SKM-1 (cell line): ENCODE results near the gene BPIFB6.

Source experiments
- DNase-seq: peaks from one replicate; lab custom pipeline; 2025; ENCODE audit not compliant: unreplicated experiment; lab: John Stamatoyannopoulos, UW

BPIFB6 gene

DNA sequence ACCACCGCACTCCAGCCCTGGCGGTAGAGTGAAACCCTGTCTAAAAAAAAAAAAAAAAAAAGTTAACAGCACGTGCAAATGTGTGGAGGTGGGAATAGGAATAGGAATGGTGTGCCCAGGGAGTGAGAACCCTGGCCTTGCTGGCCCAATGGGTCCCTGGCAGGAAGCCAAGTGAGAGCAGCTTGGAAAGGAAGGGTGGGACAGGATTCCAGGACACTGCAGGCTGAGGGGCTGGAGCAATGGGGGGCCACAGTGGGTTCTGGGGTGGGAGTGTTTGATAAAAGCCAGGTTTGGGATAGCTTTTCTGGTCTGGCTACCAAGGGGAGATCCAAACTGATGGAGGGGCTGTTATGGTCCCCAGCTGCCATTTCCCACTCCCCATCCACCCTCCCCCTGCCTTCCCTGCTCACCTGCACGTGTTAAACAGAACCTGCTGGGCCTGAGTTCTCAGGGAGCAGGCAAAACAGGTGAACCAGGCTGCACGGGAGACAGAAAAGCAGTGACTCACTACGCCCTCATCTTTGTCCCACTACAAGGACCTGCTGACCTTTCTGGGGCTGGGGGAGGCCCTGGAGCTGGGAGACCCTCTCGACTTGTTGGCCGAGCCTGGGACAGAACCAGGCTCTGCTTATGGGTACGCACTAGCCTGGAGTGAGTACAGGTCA lies 30.5 kb upstream of the BPIFB6 start:
- no peak for DNase-seq

DNA sequence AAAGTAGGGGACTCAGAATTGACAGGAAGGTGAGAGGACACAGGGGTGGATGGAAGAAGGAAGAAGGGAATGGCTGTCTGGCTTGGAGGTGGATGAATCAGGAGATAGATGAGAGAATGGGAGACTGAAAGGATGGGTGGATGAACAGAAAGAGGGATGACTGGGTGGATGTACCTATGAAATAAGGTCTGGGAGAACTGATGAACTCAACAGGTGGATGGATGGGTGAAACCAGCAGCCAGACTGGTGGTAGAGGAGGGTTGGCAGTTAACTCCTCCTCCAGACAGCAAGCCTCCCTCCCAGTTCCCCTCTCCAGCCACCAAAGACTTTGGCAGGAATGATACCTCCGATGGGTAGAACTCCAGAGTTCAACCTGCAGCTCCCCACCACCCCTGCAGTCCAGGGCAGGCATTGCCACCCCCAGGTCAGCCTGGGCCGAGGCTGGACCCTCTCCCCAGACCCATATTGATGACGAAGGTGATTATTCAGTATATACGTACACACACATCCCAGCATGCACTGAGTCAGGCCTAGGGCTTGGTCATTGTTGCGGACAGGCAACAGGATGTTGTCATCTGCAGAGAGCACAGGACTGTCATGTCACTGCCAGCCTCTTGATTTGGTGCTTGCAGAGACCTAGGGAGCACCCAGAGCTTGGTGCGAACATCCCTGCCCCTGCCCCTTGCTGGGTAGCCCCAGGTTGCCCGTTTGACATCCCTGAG lies 29.2 kb upstream of the BPIFB6 start:
- no peak for DNase-seq

DNA sequence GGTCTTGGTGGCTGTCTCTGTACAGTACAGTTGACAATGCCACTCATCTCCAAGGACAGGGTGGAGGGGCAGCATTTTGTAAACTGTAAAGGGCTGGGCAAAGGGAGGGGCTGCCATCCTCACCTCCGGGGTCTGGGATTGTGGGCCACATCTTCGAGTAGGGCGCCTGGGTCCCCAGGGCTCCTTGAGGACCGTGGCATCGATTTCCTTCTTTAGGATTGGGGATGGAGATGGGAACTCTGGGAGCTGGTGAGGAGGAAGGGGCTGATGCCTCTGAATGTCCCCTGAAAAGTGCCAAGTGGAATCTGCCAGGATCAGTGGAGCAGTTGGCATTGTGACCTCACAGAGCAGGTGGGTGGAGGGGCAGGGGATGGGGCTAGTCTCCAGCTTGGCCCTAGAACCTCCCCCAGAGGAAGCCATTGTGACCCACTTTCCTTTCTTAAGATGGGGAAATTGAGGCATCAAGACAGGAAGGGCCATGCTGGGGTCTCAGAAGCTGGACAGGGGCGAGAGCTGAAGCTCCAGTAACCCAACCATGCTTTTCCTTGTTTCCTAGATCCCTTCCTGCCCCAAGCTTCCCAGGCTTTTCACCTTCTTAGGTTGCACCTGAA lies 27.2 kb upstream of the BPIFB6 start, which contains the start of gene SUN5:
SUN5 (minus strand) TSS at position 293 of the 611 bp plus-strand sequence; CDS start at position 200, 93 bp downstream.
- no peak for DNase-seq

DNA sequence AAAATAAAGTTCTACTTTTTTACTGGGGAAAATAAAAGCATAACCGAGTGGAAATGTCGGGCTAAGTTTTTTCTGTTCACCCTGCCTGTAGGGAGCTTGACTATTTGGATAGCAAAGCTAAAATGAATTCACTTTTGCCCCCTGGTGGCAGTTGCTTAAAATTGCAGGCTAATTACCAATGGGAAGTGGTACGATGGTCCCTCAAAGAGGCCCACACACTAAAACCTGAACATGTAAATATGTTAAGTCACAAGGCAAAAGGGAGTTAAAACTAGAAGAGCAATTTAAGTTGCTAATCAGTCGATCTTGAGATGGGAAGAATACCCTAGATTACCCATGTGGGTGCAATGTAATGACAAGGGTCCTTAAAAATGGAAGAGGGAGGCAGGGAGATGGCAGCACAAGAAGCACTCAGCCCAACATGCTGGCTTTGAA lies 26.3 kb upstream of the BPIFB6 start:
- no peak for DNase-seq

DNA sequence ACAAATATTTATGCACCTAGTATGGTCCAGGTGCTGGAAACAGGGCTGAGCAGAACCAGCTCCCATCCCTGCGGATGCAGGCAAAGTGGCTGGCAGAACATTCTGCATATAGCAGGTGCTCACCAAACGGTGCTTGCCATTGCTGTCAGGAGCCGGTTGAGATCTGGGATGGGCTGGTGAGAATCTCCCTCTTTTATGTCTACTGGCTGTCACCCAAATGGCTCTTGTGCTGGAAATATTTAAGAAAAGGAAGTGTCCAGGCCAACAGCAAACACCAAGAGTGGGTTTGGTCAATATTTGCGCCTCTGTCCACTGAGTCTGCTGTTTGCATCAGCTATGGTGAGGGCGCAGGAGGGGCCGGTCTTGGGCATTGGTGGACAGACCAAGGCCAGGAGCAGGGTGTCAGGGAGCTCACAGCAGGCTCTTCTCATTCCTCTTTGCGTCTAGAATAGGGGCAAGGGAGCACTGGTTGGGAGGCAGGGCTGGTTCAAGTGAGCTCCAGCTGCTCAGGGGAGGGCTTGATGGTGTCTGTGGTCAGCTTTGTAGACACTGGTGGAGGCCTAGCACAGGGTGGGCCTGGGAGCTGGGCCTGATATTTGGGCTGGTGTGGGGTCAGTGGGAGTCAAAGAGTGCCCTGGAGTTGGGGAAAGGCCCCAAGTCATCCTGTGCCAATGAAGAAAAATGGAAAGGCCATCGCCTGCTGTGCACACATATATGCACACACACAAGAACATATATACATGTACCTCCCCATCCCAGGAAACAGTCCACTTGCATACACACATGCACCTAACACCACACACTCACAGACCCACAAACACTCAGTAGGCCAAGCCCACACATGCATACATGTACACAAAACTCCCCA lies 25.3 kb upstream of the BPIFB6 start:
- no peak for DNase-seq

DNA sequence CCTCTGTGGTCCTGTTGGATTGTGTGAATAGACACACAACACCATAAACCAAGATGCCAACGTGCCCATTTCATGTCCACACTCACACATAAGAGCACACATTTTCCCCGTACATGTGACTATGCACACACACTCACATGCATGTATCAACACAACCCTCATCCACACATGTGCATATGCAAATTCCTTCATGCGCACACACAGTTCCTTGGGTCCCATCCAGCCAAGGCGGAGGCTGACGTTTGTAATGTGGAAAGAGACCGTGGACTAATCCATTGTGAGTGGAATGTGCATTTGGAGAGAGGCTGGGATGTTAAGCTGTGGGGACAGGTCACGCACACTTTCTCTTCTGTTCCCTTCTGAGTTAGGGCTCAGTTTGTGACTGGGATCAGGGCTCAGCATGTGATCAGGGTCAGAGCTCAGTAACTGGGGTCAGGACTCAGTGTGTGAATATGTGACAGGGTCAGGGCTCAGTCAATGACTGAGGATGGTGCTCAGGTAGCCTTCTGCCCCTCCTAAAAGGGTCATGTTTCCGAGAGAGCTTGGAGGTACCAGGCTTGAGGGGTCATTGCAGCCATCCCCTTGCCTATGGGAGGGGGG lies 24.6 kb upstream of the BPIFB6 start:
- DNase-seq = no peak

DNA sequence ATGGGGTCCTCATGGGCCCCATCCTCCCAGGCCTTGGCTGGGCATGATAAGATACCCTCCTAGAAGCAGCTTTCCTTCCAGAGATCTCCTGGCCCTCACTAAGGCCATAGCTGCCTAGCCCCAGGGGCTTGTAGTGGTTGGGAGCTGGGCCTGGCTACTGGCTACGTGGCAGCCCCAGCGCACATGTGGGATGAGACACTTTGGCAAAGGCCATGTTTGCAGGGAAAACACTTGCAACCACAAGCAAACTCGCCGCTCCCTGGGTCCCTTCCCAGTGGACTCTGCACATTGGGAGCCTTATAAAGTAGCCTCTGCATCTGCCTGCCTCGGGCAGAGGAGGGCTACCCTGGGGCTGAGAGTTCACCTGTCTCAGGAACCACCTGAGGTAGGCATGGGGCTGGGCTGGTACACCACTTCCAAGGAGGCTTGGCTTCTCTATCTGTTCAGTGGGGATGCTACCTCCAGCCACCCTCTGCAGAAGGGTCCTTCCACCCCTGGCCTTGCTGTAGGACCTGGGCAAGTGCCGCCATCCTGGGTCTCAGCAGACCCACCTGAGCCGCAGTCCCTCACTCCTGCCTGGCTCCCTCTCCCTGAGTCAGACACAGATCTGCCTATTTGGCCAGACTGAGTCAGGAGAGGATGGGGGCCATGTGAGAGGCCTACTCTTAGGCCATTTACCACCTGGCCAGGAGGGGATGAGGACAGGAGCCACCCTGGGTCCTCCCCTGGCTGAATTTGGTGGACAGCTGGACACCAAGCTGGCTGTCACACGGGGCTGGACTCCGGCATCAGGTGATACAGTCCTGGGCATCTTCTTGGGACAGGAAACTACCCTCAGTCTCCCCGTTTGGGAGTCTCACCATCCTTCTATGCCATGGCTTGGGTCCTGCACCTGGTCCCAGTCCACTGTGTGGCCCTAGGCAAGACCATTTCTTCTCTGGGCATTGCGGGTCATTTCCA lies 23.8 kb upstream of the BPIFB6 start, which contains the start of gene BPIFB2:
BPIFB2 (plus strand) TSS at position 329 of the 960 bp plus-strand sequence. CDS start 871 bp downstream, outside the sequence.
- no peak for DNase-seq

DNA sequence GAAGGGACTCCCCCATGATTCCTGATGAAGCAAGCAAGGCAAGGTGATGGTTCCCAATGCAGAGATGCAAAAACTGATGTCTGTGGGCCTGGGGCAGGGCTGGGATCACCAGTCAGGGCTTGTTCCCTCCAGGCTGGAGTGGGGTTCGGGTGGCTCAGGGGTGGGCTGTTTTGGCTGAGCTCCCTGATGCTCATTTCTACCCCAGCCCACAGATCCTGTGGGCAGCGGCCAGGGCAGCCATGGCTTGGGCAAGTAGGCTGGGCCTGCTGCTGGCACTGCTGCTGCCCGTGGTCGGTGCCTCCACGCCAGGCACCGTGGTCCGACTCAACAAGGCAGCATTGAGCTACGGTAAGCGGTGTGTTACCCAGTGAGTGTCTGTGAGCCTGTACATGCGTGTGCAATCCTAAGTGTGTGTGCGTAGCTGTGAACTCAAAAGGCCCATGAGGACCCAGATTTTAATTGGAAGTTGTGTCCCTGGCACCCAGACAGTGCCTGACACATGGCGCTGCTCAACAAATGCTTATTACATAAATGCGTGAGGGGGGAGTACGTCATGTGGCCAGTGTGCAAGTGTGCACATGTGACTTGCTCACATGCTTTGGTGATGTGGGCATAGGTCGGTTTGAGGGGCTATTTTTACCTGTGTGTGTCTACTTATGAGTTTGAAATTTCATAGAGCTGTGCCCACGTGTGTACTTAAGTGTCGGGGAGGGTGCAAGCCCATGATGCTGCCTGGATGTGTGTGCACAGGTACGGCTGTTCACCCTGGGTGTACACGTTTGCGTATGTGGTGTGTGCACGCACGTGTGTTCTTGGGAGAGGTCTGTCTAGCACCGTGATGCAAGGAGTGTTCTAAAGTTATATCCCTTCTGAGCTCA lies 22.9 kb upstream of the BPIFB6 start:
- DNase-seq = no peak

DNA sequence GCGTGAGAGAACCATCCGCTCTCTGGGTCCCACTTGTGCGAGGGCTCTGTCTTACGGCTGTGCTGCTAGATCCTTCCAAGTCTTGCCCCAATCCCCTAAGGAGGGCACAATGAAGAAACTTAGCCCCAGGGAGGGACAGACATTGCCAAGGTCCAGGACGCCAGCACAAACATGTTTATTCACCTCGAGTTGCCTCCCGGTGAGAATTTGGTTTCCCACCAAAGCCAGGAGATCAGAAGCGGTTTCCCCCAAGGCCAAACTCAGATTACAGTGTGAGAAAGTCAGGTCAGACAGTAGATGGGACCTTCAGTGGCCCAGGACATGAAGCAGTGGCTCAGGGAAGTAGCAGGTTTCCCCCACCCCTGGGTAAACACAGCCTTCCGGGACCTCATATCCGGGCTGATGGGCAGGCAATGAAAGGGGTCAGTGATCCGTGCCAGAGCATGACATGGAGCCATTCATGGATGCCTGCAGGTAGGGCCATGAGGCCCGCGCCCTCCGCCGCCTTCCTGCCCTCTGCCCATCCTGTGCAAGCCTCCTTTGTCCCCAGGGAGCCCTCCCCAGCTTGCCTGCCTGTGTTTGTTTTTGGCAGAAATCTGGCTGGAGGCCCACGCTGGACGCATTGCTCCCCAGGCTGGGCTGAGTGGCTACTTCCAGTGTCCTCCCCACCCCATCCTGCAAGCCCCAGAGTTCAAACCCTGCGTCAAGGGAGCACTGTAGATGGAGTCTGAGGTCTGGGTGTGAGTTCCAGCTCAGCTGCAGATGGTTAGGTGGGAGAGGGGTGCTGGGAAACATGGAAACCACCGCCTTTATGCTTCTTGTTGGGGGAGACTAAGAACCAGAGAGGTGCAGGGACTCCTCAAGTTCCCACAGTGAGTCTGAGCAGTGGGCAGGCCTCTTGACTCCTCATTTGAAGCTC lies 22.0 kb upstream of the BPIFB6 start:
- no peak for DNase-seq

DNA sequence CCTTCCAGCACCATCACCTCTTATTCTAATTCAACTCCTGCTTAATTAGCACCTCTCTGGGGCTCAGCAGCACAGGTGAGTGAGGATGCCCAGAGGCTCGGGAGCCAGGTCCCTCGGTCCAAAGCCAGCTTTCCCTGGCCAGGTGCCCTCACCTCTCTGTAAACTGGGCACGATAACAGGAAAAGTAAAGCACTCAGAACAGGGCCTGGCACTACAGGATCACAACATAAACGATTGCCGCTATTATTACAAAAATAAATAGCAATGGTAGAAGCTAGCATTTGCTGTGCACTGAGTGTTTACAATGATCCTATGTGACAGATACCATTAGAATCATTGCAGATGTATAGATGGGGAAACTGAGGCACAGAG lies 21.3 kb upstream of the BPIFB6 start:
- no peak for DNase-seq

DNA sequence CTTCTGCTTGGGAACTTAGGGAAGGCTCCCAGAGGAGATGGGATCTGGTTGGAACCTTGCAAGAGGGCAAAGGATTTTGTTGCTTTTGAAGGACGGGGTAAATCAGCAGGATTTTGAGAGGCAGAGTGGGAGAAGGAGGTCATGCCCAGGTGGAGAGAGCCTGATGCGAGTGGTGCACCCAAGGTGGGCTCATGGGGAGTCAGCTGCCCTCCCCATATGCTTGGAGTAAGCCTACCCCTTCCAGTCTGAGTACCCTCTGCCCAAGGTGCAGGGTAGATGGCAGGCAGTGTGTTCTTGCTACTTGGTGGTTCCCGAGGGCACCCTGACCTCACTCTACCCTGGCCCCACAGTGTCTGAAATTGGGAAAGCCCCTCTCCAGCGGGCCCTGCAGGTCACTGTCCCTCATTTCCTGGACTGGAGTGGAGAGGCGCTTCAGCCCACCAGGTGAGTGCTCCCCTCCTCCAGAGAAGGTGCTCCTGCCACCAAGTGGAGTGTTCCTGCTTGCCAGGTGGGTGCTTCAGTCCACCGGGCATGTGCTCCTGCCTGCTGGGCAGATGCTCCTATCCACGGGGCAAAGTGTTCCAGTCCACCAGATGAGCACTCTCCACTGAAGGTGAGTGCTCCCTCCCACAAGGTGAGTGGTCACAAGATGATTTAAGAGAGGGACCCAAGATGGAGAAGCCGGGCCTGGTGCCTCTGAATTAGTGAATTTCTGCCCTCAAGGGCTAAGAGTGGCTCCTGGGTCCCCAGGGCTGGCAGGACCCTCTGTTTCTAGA lies 20.6 kb upstream of the BPIFB6 start:
- DNase-seq = no peak

DNA sequence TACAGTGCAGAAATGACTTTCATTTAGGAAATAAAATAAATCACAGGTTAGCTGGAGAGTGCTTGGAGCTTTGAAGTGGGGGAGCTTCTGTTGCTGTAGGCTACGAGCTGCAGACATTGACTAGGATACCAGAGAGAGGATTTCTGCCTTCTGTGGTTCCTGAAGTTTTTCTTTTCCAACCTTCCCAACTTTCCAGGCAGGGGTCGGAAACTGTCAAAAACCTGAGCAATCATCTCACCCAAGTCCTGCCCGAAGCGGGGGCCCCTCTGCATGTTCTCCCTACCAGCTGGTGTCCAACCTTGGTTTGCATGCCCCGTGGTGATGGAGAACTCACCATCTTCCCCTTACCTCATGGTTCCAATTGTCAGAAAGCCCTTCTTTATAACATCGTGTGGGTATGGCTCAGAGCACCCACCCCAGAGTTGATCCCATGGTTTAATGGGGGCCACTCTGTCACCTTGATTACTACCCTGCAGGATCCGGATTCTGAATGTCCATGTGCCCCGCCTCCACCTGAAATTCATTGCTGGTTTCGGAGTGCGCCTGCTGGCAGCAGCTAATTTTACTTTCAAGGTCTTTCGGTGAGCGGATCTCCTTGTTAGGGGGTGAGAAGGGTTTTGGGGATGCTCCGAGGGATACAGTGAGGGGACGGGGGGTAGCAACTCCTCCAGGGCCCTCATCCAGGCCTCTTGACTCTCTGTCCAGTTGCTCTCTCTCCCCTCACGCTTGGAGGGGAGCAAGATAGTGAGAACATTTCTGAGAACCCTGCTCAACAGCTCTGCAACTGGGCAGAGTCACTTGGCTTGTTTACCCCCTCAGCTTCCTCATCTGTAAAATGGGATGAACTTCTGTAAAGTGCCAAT lies 18.9 kb upstream of the BPIFB6 start:
- DNase-seq = no peak

DNA sequence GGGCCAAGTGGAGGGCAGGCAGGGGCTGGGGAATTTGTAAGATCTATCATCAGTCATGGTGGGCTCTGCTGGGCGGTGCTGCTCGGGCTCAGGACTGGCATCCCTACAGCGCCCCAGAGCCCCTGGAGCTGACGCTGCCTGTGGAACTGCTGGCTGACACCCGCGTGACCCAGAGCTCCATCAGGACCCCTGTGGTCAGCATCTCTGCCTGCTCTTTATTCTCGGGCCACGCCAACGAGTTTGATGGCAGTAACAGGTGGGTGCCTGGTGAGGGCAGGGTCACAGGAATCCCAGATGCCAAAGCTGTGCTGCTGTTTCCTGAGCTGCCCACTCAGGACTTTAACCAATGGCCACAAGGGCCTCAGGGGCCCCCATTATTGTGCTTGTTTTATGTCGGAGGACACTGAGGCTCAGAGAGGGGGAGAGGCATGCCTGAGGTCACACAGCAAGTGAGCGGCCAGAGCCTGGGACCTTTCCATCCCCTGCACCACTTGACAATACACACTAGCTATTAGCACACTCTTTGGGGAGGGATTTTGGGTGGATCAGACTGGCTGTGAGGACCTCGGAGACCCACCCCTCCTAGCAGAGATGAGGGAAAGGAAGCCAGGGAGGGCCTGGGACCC lies 17.6 kb upstream of the BPIFB6 start:
- no peak for DNase-seq

DNA sequence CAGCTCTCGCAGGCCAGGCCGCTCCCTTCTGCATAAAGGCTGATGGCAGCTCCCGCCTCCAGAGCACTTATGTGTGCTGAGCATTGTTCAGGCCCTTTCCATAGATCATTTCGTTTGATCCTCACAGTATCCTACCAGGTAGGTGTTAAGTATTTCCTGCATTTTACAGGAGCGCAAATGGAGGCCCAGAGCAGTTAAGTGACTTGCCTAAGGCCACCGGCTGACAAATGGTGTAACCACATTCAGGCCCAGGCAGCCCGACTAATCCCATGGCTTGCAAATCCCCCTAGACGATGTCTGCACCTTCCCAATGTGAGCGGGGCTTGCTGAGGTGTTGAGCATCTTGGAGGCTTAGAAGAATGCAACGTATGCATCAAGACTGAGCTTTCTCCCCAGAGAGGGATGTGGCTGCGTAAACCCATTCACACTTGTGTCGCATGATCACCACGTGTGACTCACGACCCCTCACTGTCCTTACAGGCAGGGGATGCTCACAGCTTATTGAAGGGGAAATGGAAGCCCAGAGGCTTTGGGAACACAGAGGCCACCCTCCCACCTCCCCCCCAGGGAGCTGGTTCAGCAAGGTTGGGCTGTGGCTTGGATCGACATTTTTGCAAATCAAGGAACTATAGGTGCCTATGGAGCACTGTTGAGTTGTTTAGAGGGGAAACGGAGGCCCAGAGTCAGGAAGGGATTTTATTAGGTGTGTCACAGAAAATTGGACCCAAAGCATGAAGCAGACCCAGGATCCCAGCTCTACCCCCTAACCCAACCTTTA lies 16.9 kb upstream of the BPIFB6 start:
- DNase-seq = no peak

DNA sequence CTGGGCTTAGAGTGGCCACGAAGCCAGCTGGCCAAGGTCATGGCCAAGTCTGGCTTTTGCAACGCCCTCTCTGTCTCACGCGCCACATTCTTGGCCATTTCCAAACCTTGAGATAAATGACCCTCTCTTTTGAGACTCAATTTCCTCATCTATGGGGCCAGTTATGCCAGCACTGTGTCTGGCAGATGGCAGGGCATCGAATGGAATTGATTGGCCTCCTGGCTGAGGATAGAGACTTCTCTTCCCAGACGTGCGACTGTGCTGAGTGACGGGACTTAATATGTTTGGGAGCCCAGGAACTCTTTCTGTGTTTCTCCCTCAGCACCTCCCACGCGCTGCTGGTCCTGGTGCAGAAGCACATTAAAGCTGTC lies 16.3 kb upstream of the BPIFB6 start:
- no peak for DNase-seq
